Parathyroid adenoma (tissue), 2 donors: ENCODE data around the gene ACP3.

Source experiments
- H2AFZ ChIP-seq: fragments of 300-600 bp; sonication (generic); one replicate; pipeline ENCODE4 v1.7.0; 2017; ENCODE audit warnings: antibody characterized with exemption, mild to moderate bottlenecking
- H3K27ac ChIP-seq: fragments of 300-600 bp; sonication (generic); one replicate; pipeline ENCODE4 v1.7.0; 2017
- H3K27me3 ChIP-seq: fragments of 300-600 bp; sonication (generic); one replicate; pipeline ENCODE4 v1.7.0; 2017; ENCODE audit warnings: low read length; ENCODE audit not compliant: control insufficient read depth, insufficient read depth
- H3K36me3 ChIP-seq: fragments of 300-600 bp; sonication (generic); one replicate; pipeline ENCODE4 v1.7.0; 2017; ENCODE audit warnings: low read length; ENCODE audit not compliant: control insufficient read depth, insufficient read depth
- H3K4me1 ChIP-seq: fragments of 300-600 bp; sonication (generic); one replicate; pipeline ENCODE4 v1.7.0; 2017; ENCODE audit warnings: control low read depth
- H3K4me2 ChIP-seq: fragments of 300-600 bp; sonication (generic); one replicate; pipeline ENCODE4 v1.7.0; 2017; ENCODE audit warnings: low read length
- H3K4me3 ChIP-seq: fragments of 300-600 bp; sonication (generic); one replicate; pipeline ENCODE4 v1.7.0; 2017; ENCODE audit warnings: low read depth, low read length
- H3K79me2 ChIP-seq: fragments of 300-600 bp; sonication (generic); one replicate; pipeline ENCODE4 v1.7.0; 2017; ENCODE audit warnings: control low read depth
- H3K9ac ChIP-seq: fragments of 300-600 bp; sonication (generic); one replicate; pipeline ENCODE4 v1.7.0; 2017; ENCODE audit warnings: mild to moderate bottlenecking
- H3K9me3 ChIP-seq: fragments of 300-600 bp; sonication (generic); one replicate; pipeline ENCODE4 v1.7.0; 2017; ENCODE audit warnings: low read length; ENCODE audit not compliant: control insufficient read depth
- CTCF ChIP-seq: fragments of 300-600 bp; sonication (generic); IDR thresholded peaks from one replicate; pipeline ENCODE4 v1.7.0; 2017; ENCODE audit warnings: antibody characterized with exemption, mild to moderate bottlenecking
- donor health status: primary hyperparathyroidism.

The ACP3 gene

GRCh38 chr3:132346841-132347736 lies 29.9 kb downstream of the ACP3 start:
- no peaks in the 10 kb centered on the region for H3K36me3 ChIP-seq
- H3K79me2 ChIP-seq, result no peaks in the 10 kb centered on the region
- no peak overlapping the region for H3K4me3 ChIP-seq
- H3K4me2 ChIP-seq, result no peak overlapping the region
- no peak for TF ChIP-seq CTCF
- no peak overlapping the region for H2AFZ ChIP-seq
- no peaks in the 10 kb centered on the region for H3K27me3 ChIP-seq
- no peaks in the 10 kb centered on the region for H3K9me3 ChIP-seq
- no peaks in the 10 kb centered on the region for H3K4me1 ChIP-seq
- H3K9ac ChIP-seq, result no peak overlapping the region
- no peak overlapping the region for H3K27ac ChIP-seq

GRCh38 chr3:132347811-132348210 lies 30.6 kb downstream of the ACP3 start:
- H3K27ac ChIP-seq, result no peak overlapping the region
- no peaks in the 10 kb centered on the region for H3K4me1 ChIP-seq
- no peak overlapping the region for H2AFZ ChIP-seq
- H3K9me3 ChIP-seq, result no peaks in the 10 kb centered on the region
- H3K9ac ChIP-seq, result no peak overlapping the region
- no peaks in the 10 kb centered on the region for H3K79me2 ChIP-seq
- no peak overlapping the region for H3K4me2 ChIP-seq
- no peaks in the 10 kb centered on the region for H3K36me3 ChIP-seq
- no peak overlapping the region for H3K4me3 ChIP-seq
- H3K27me3 ChIP-seq, result no peaks in the 10 kb centered on the region
- TF ChIP-seq CTCF, result no peak

- Histone ChIP-seq H3K9ac (no peak overlapping the region), H3K27ac (no peak overlapping the region), H3K4me1 (no peaks in the 10 kb centered on the region), H3K79me2 (no peaks in the 10 kb centered on the region), H3K9me3 (no peaks in the 10 kb centered on the region), H3K4me2 (no peak overlapping the region), H3K36me3 (no peaks in the 10 kb centered on the region), H2AFZ (no peak overlapping the region), H3K4me3 (no peak overlapping the region), H3K27me3 (no peaks in the 10 kb centered on the region)
- no peak for TF ChIP-seq CTCF
These were observed 31.3 kb downstream of the ACP3 start for GRCh38 chr3:132348531-132348930.

GRCh38 chr3:132350814-132351213 lies 33.6 kb downstream of the ACP3 start:
- Histone ChIP-seq H3K4me2 (no peak overlapping the region), H3K4me3 (no peak overlapping the region), H2AFZ (no peak overlapping the region), H3K4me1 (no peaks in the 10 kb centered on the region), H3K9ac (no peak overlapping the region), H3K9me3 (no peaks in the 10 kb centered on the region), H3K36me3 (no peaks in the 10 kb centered on the region), H3K27me3 (no peaks in the 10 kb centered on the region), H3K79me2 (no peaks in the 10 kb centered on the region), H3K27ac (no peak overlapping the region)
- TF ChIP-seq CTCF, result no peak
